Vagina (tissue), 2 donors: ENCODE results near the gene FGF14.

ENCODE experiments used
- CTCF ChIP-seq, 3 experiments: fragments of 450-650 bp in 2 of 3; fragments of 200-600 bp in 1 of 3; sonication (generic) in 1 of 3; IDR thresholded peaks; one replicate each; pipeline ENCODE4 v1.5.1; 2017 to 2019; ENCODE audit warnings: antibody characterized with exemption in 3 of 3, mild to moderate bottlenecking in 2 of 3, moderate library complexity in 2 of 3
- POLR2A ChIP-seq, 2 donors: fragments of 450-650 bp; IDR thresholded peaks; one replicate each; pipeline ENCODE4 v1.6.1; 2017; ENCODE audit warnings: antibody characterized with exemption in 2 of 2, mild to moderate bottlenecking in 2 of 2, moderate library complexity in 2 of 2
- POLR2AphosphoS5 ChIP-seq, 2 donors: sonication (generic); formaldehyde crosslinking; IDR thresholded peaks; one replicate each; pipeline ENCODE4 v1.9.0; 2017; ENCODE audit warnings: antibody characterized with exemption in 2 of 2, mild to moderate bottlenecking in 2 of 2, low read depth in 1 of 2; ENCODE audit not compliant: insufficient read depth in 1 of 2

- TF ChIP-seq CTCF (IDR thresholded peaks at IDR 0.05): no peak
- TF ChIP-seq POLR2A (IDR thresholded peaks at IDR 0.05): no peak
- TF ChIP-seq POLR2AphosphoS5 (IDR thresholded peaks at IDR 0.05; ENCODE audit: insufficient read depth in 1 of 2, low read depth in 1 of 2): no peak
Measured at GRCh38 chr13:101709952-101710351, 691.9 kb downstream of the FGF14 start.
